Endothelial cell of umbilical vein (primary cell): ENCODE measurements around the gene GDE1.

ENCODE experiments used
- EZH2 ChIP-seq: IDR thresholded peaks from 2 replicates; pipeline ENCODE4 v1.6.1; 2012; ENCODE audit warnings: borderline replicate concordance, low read depth, mild to moderate bottlenecking, moderate library complexity, low read length, inconsistent platforms; ENCODE audit not compliant: severe bottlenecking
- JUN ChIP-seq: IDR thresholded peaks from 2 replicates; pipeline ENCODE4 v1.6.1; 2011; ENCODE audit warnings: borderline replicate concordance, low read depth; ENCODE audit not compliant: insufficient read length, insufficient read depth
- MAX ChIP-seq: IDR thresholded peaks from 2 replicates; pipeline ENCODE4 v1.6.1; 2011; ENCODE audit not compliant: insufficient read depth, insufficient read length
- POLR2A ChIP-seq: IDR thresholded peaks from 2 replicates; pipeline ENCODE4 v1.6.1; 2012; ENCODE audit warnings: low read depth, mild to moderate bottlenecking, control low read depth, low read length
- POLR2AphosphoS5 ChIP-seq: IDR thresholded peaks from 2 replicates; pipeline ENCODE4 v1.6.1; 2012; ENCODE audit warnings: low read depth, mild to moderate bottlenecking, control low read depth, low read length, moderate library complexity; ENCODE audit not compliant: insufficient read depth
- TF ChIP-seq, protein P1 (sequence below), 2 donors: IDR thresholded peaks; 1 replicate in 1 of 2; 2 replicates in 1 of 2; pipeline ENCODE4 v1.5.1; 2011; ENCODE audit warnings: low read length in 2 of 2, mild to moderate bottlenecking in 2 of 2, moderate library complexity in 2 of 2, control low read depth in 1 of 2, inconsistent platforms in 1 of 2, low read depth in 1 of 2; ENCODE audit not compliant: insufficient read depth in 1 of 2; ENCODE audit errors: extremely low read depth in 1 of 2

- TF ChIP-seq, protein P1, sequence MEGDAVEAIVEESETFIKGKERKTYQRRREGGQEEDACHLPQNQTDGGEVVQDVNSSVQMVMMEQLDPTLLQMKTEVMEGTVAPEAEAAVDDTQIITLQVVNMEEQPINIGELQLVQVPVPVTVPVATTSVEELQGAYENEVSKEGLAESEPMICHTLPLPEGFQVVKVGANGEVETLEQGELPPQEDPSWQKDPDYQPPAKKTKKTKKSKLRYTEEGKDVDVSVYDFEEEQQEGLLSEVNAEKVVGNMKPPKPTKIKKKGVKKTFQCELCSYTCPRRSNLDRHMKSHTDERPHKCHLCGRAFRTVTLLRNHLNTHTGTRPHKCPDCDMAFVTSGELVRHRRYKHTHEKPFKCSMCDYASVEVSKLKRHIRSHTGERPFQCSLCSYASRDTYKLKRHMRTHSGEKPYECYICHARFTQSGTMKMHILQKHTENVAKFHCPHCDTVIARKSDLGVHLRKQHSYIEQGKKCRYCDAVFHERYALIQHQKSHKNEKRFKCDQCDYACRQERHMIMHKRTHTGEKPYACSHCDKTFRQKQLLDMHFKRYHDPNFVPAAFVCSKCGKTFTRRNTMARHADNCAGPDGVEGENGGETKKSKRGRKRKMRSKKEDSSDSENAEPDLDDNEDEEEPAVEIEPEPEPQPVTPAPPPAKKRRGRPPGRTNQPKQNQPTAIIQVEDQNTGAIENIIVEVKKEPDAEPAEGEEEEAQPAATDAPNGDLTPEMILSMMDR (IDR thresholded peaks at IDR 0.05; ENCODE audit: extremely low read depth in 1 of 2, insufficient read depth in 1 of 2, low read depth in 1 of 2, low read length in 2 of 2), result peak in 1 of 2 donors; percentile 20
- TF ChIP-seq POLR2A (no peak), POLR2AphosphoS5 (no peak), MAX (no peak), EZH2 (no peak), JUN (no peak)
Observed at GRCh38 chr16:19555938-19556771, 34.3 kb upstream of the GDE1 start.
